Stimulated activated CD4-positive, alpha-beta T cell treated with anti-CD3 and anti-CD28 coated beads, Interleukin-2, amount 100 ng/mL, for 48 hours (primary cell): ENCODE measurements around the gene COLEC12.

Experiments
- DNase-seq, 2 donors: peaks; one replicate each; pipeline ENCODE4 v3.0.0-alpha.2; 2020

The COLEC12 gene

GRCh38 chr18:382423-382984, 118.0 kb downstream of the COLEC12 start:
- DNase-seq: no peak

- DNase-seq: no peak
Observed at GRCh38 chr18:379681-380330, 120.7 kb downstream of the COLEC12 start.

GRCh38 chr18:378079-378478, 122.4 kb downstream of the COLEC12 start:
- no peak for DNase-seq

GRCh38 chr18:377088-377487, 123.4 kb downstream of the COLEC12 start:
- no peak for DNase-seq

GRCh38 chr18:376311-376710, 124.2 kb downstream of the COLEC12 start:
- no peak for DNase-seq

GRCh38 chr18:374721-375168, 125.8 kb downstream of the COLEC12 start:
- no peak for DNase-seq

GRCh38 chr18:373780-374179, 126.7 kb downstream of the COLEC12 start:
- no peak for DNase-seq

GRCh38 chr18:371609-371982, 128.9 kb downstream of the COLEC12 start:
- no peak for DNase-seq

GRCh38 chr18:370751-371608, 129.5 kb downstream of the COLEC12 start:
- no peak for DNase-seq

GRCh38 chr18:369224-370015, 131.1 kb downstream of the COLEC12 start:
- DNase-seq: no peak

- DNase-seq: no peak
Observed at GRCh38 chr18:366466-367061, 133.9 kb downstream of the COLEC12 start.

- DNase-seq: no peak
Observed at GRCh38 chr18:365651-366050, 134.8 kb downstream of the COLEC12 start.

- DNase-seq: no peak
Observed at GRCh38 chr18:364256-364826, 136.2 kb downstream of the COLEC12 start.

GRCh38 chr18:363301-364085, 137.0 kb downstream of the COLEC12 start:
- DNase-seq: no peak

GRCh38 chr18:362311-363290, 137.9 kb downstream of the COLEC12 start:
- no peak for DNase-seq

- DNase-seq: no peak
Observed at GRCh38 chr18:361941-362310, 138.6 kb downstream of the COLEC12 start.

GRCh38 chr18:361100-361732, 139.3 kb downstream of the COLEC12 start:
- DNase-seq: no peak

- DNase-seq: no peak
Observed at GRCh38 chr18:360676-361075, 139.8 kb downstream of the COLEC12 start.

GRCh38 chr18:356778-357177, 143.7 kb downstream of the COLEC12 start:
- DNase-seq: no peak

- no peak for DNase-seq
Observed at GRCh38 chr18:355678-356077, 144.8 kb downstream of the COLEC12 start.
